DMS53 treated with DMSO at 0.1 percent for 48 hours (cell line): ENCODE measurements around the gene MIPOL1.
"Not testable (repeated sequence)": the region's sequence is repeated elsewhere in the genome, so short reads cannot be mapped to it uniquely, and the experiment has no call there.

Experiments used
- DNase-seq: peaks from one replicate; lab custom pipeline; 2025; ENCODE audit not compliant: unreplicated experiment; lab: John Stamatoyannopoulos, UW

MIPOL1 gene

DNA sequence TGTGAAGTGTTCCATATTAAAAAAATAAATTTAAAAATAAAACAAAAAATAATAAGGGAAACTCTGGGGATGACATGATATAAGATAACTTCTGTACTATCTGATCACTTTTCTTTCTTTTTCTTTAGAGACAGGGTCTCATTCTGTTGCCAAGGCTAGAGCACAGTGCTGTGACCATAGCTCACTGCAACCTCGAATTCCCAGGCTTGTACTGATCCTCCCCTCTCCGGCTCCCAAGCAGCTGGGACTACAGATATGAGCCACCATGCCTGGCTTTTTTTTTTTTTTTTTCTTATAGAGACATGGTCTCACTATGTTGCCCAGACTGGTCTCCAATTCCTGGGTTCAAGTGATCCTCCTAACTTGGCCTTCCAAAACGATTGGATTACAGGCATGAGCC, 10.4 kb upstream of the MIPOL1 start:
- DNase-seq, result no peak

DNA sequence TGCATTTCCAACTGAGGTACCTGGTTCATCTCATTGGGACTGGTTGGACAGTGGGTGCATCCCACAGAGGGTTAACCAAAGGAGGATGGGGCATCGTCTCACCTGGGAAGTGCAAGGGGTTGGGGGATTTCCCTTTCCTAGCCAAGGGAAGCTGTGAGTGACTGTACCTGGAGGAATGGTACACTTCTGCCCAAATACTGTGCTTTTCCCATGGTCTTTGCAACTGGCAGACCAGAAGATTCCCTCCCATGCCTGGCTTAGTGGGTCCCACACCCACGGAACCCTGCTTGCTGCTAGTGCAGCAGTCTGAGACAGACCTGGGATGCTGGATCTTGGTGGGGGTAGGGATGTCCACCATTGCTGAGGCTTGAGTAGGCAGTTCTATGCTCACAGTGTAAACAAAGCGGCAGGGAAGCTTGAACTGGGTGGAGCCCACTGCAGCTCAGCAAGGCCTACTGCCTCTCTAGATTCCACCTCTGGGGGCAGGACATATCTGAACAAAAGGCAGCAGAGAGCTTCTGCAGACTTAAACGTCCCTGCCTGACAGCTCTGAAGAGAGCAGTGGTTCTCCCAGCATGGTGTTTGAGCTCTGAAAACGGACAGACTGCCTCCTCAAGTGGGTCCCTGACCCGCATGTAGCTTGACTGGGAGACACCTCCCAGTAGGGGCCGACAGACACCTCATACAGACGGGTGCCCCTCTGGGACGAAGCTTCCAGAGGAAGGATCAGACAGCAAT, 9.7 kb upstream of the MIPOL1 start:
- DNase-seq, result not testable (repeated sequence)

DNA sequence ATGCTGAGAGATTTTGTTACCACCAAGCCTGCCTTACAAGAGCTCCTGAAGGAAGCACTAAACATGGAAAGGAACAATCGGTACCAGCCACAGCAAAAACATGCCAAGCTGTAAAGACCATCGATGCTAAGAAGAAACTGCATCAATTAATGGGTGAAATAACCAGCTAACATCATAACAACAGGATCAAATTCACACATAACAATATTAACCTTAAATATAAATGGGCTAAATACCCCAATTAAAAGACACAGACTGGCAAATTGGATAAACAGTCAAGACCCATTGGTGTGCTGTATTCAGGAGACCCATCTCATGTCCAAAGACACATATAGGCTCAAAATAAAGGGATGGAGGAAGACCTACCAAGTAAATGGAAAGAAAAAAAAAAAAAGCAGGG, 8.0 kb upstream of the MIPOL1 start:
- DNase-seq, result not testable (repeated sequence)

DNA sequence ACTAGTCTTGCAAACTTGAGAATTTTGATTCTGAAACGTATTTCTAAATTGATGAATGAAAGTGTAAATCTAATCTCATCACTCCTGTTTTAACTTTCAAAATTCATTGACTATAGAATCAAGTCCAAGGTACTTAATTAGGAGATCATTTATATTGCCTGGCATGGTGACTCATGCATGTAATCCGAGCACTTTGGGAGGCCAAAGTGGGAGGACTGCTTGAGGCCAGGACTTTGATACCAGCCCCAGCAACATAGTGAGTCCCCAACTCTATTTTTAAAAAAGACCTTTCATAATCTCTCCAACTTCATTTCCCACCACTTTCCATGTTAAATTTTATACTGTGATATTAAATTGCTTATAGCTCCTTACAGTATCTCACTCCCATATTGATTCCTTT, 3.0 kb upstream of the MIPOL1 start:
- no peak for DNase-seq

DNA sequence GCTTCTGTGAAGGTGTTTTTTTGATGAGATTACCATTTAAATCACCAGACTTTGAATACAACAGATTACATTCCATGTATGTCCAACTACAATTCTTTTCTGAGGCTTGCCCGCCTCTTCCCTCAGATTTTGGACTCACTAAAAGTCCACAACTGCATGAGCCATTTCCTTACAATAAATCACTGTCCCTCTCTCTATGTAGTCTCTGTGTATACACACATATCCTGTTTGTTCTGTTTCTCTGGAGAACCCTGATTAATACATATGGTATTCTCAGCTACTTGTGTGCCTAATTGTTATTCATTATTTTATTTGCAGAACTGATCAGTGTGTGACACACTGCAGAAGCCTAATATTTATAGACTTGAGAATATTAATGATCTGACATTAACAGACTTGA, 2.4 kb upstream of the MIPOL1 start:
- no peak for DNase-seq

DNA sequence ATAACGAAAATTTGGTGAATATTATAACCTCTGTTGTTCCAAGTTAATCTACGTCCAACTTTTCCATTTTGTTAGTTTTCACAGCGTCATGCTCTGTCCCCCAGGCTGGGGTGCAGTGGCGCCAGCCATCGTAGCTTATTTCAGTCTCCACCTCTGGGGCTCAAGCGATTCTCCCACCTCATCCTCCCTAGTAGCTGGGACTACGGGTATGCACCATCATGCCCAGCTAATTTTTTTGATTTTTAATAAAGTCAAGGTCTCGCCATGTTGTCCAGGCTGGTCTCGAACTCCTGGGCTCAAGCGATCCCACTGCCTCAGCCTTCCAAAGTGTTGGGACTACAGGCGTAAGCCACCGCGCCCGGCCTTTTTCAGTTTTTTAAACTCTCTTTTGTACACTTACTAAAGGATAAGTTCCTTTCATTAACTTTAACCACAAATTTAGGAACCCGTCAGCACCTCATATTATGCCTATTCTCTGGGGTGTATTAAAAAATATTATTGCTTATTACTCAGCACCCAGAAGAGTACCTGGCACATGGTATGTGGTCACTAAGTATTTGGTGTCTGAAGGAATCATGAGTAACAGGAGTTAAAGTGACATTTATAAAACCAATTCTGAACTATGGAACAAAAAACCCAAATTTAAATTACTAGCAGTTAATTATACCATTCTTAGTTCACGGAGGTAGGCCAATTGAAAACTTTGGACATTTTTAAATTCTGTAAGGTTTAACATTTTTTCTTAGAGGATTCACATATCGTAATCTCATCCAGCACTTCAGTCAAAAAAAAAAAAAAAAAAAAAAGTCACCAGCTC, 925 bp upstream of the MIPOL1 start:
- DNase-seq, result no peak

DNA sequence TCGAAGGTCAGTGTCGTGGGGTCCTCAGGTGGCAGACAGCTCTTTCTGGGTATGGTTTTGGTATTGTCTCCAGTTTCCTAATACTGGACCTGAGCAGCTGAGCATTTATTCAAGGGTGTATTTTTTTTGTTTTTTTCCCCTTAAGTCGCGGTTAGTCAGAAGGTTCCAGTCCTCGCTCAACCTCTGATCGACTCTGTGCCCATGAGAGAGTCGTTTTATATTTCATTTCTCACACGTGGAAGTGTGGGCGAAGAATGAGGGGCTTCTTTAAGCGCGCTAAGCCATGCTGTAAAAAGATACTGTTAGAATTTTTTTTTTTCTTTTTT, 499 bp downstream of the MIPOL1 start:
- no peak for DNase-seq

GRCh38 chr14:37198907-37199306, 1.2 kb downstream of the MIPOL1 start:
- DNase-seq, result no peak

DNA sequence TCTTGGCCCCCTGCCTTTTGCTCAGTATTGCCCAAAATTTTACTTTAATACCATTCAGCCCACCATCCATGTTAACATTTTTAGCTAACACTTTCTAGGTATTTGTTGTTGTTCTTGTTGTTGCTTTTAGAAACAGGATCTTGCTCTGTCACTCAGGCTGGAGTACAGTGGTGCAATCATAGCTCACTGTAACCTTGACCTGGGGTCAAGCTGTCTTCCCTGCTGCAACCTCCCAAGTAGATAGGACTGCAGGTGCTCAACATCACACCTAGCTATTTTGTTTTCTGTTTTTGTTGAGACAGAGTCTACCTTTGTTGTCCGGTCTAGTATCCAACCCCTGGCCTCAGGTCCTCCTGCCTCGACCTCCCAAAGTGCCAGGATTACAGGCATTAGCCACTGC, 4.0 kb downstream of the MIPOL1 start:
- DNase-seq, result no peak

DNA sequence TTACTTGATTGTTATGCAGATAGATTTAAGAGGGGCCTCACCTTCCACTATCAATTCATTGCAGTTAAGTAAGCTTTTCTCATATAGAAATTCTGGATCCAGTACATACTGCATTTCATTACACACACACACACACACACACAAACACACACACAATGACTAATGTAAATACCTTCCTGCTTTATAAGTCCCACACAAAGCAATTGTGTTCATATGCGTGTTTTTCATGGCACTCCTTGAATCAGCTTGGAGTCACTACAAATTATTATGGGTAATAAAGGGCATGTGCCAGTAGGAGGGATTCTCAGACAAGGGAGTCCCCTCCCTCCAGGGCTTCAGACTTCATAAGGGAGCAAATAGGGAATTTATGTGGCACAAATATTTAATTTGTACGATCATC, 4.5 kb downstream of the MIPOL1 start:
- no peak for DNase-seq

- no peak for DNase-seq
Observed at GRCh38 chr14:37202812-37203211, 5.1 kb downstream of the MIPOL1 start.

DNA sequence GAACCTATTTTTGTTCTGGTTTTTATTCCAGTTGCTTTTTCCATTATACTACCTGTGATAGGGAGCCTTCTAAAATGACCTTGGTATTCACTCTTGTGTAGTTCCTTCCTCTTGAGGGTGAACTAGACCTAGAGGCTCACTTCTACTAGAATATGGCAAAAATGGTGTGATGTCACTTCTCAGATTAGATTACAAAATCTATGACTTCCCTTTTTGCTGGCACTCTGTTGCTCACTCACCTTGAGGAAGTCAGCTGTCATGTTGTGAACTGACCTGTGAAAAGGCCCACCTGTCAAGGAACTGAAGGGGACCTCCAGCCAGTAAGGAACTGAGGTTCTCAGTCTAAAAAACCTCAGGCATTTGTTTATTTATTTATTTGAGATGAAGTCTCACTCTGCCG, 5.7 kb downstream of the MIPOL1 start:
- DNase-seq, result no peak

GRCh38 chr14:37205623-37206605, 8.2 kb downstream of the MIPOL1 start:
- DNase-seq, result not testable (repeated sequence)

DNA sequence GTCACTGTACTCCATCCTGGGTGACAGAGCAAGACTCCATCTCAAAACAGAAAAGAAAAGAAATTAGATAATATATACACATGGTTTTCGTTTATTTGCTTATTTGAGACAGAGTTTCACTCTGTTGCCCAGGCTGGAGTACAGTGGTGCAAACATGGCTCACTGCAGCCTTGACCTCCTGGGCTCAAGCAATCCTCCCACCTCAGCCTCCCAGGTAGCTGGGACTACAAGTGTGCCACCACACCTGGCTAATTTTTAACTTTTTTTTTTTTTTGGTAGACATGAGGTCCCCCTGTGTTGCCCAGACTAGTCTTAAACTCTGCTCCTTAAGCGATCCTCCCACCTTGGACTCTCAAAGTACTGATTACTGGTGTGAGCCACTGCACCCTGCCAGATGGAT, 11.9 kb downstream of the MIPOL1 start:
- not testable (repeated sequence) for DNase-seq

DNA sequence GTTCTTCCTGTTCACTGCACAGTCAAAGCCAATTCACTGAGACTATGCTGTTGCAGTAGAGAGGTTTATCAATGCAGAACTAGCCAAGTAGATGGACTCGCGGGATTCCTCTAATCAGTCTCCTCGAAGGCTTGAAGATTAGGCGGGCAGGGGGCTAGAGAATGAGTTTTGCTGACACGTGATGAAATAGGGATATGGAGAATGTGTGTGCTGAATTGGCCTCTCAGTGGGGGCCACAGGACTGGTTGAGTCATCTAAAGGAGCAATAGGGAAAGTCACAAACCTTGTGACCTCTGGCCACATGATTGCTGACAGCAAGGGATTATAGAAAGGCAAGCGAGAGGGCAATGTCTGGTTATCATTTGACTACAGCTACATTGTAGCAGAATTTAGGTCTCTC, 12.7 kb downstream of the MIPOL1 start:
- no peak for DNase-seq

DNA sequence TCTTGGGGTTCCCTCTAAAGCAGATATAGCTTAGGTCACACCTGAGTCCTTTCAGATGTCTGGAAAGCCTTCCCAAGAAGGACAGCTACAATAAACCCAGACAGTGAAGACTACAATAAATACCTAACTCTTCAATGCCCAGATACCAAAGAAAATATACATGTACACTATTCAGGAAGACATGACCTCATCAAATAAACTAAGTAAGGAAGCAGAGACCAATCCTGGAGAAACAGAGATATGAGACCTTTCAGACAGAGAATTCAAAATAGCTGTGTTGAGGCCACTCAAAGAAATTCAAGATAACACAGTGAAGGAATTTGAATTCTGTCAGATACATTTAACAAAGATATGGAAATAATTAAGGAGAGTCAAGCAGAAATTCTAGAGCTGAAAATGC, 15.3 kb downstream of the MIPOL1 start:
- DNase-seq, result no peak

- no peak for DNase-seq
Observed at GRCh38 chr14:37215345-37215744, 17.6 kb downstream of the MIPOL1 start.

DNA sequence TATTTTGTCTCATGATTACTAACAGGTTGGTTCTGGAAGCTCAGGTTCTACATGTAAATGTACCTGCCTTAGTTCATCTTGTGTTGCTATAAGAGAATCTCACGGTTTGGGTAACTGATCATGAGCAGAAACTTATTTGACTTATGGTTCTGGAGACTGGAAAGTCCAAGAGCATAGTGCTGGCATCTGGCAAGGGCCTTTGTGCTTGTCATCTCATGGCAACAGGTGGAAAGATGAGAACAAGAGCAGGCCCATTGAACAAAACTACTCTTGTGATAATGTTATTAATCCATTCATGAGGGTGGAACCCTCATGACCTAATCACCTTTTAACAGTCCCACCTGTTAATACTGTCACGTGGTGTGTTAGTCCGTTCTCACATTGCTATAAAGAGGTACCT, 23.3 kb downstream of the MIPOL1 start:
- DNase-seq, result no peak

DNA sequence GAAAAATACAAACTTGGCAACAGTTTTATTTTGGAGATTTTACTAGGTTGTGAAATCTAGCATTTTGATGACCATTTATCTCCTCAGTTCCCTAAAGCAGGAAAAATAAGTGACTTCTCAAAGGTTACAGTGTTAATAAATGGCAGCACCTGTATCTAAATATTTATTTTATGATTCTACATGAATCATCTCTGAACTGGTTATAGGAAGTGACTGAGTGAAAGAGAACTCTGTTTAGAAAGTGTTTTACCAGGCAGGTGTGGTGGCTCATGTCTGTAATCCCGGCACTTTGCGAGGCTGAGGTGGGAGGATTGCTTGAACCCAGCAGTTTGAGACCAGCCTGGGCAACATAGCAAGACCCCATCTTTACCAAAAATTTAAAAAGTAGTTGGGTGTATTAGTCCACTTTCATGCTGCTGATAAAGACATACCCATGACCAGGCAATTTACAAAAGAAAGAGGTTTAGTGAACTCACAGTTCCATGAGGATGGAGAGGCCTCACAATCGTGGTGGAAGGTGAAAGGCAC, 26.3 kb downstream of the MIPOL1 start:
- peak; percentile 28 for DNase-seq

- not testable (repeated sequence) for DNase-seq
Observed at GRCh38 chr14:37225668-37226067, 27.9 kb downstream of the MIPOL1 start.

DNA sequence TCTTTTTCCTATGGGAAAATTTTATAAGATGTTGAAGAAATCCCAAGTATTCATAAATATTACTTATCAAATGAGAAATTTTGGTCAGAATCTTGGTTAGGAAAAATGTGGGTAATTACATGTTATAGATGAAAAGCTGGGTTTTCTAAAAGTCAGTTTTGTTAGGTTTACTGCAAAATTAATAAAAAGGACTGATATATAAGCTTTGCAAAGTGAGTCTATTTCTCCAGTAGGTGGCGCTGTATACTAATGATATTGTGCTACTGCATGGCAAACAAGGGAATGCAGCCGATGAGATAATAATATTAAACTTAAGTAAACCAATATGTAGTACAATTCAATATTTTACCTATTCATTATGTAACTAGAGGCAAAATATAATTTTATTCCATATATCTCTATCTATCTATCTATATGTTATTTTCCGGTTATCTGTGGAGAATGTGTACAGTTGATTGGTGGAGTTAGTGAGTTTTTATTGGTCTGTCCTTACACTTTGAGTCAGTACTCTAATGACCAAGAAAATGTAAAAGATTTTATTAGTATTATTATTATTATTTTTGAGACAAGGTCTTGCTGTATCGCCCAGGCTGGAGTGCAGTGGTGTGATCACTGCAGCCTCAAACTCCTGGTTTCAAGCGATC, 32.9 kb downstream of the MIPOL1 start:
- DNase-seq, result peak; percentile 31
